Spleen (tissue), 7 donors: ENCODE measurements around the gene KLF3.

Experiments
- POLR2A ChIP-seq, 3 donors: fragments of 450-650 bp; IDR thresholded peaks; one replicate each; pipeline ENCODE4 v1.5.1; 2017; ENCODE audit warnings: antibody characterized with exemption in 3 of 3, mild to moderate bottlenecking in 1 of 3
- TF ChIP-seq, protein P1 (sequence below), 11 experiments: fragments of 200-600 bp in 7 of 11; fragments of 450-650 bp in 4 of 11; sonication (generic) in 4 of 11; IDR thresholded peaks in 8 of 11; conservative IDR thresholded peaks in 3 of 11; 1 replicate in 7 of 11; 2 replicates in 4 of 11; pipeline versions ENCODE4 v1.4.0 to v1.8.0; 2016 to 2021; ENCODE audit warnings: antibody characterized with exemption in 11 of 11, inconsistent platforms in 4 of 11, mild to moderate bottlenecking in 1 of 11
- donor health status: DM: no; HTN: no; CAD: no; lungs with moderate emphysema.
- donor health status: DM: no; HTN: no; CAD: no.
- donor health status: DM: no; HTN: no; CAD: no.

DNA sequence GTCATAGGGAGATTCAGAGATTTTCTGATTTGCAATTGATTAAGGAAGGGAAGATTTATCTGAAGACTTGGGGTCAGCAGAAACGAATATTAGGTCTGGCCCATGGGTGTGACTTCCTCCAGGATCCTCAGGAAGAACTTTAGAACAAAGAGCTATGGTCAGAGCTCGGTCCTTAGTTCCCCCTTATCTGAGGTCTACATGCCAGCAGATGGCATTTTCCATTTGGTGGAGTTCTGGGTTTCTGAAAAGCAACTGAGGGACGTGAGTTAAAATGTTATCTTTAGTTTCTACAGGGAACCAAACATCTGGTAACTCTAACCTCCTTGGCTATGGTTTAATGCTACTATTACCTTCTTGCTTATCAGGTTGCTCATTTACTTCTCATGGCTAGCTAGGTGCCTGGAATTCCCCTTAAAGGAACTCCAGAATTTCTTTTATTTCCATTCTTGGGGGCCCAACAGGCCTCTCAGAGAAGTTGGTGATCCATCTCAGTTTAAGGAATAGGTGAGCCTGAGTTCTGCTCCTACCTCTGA is 40.7 kb downstream of the KLF3 start:
- TF ChIP-seq POLR2A (IDR thresholded peaks at IDR 0.05): no peak
- TF ChIP-seq, protein P1, sequence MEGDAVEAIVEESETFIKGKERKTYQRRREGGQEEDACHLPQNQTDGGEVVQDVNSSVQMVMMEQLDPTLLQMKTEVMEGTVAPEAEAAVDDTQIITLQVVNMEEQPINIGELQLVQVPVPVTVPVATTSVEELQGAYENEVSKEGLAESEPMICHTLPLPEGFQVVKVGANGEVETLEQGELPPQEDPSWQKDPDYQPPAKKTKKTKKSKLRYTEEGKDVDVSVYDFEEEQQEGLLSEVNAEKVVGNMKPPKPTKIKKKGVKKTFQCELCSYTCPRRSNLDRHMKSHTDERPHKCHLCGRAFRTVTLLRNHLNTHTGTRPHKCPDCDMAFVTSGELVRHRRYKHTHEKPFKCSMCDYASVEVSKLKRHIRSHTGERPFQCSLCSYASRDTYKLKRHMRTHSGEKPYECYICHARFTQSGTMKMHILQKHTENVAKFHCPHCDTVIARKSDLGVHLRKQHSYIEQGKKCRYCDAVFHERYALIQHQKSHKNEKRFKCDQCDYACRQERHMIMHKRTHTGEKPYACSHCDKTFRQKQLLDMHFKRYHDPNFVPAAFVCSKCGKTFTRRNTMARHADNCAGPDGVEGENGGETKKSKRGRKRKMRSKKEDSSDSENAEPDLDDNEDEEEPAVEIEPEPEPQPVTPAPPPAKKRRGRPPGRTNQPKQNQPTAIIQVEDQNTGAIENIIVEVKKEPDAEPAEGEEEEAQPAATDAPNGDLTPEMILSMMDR (IDR thresholded peaks at IDR 0.05 in 8 of 11, conservative IDR thresholded peaks at IDR 0.05 in 3 of 11): no peak
